ENCODE data around the gene NDUFAF3. TPM values are rescaled to one million over a fixed set of nuclear protein-coding genes. Genes with fewer than 3 reads are reported as not detected.
"Not testable (repeated sequence)": the region's sequence is repeated elsewhere in the genome, so short reads cannot be mapped to it uniquely, and the experiment has no call there.

Gene NDUFAF3
- total RNA-seq, 1 experiment from 2014 or later: 162 TPM

DNA sequence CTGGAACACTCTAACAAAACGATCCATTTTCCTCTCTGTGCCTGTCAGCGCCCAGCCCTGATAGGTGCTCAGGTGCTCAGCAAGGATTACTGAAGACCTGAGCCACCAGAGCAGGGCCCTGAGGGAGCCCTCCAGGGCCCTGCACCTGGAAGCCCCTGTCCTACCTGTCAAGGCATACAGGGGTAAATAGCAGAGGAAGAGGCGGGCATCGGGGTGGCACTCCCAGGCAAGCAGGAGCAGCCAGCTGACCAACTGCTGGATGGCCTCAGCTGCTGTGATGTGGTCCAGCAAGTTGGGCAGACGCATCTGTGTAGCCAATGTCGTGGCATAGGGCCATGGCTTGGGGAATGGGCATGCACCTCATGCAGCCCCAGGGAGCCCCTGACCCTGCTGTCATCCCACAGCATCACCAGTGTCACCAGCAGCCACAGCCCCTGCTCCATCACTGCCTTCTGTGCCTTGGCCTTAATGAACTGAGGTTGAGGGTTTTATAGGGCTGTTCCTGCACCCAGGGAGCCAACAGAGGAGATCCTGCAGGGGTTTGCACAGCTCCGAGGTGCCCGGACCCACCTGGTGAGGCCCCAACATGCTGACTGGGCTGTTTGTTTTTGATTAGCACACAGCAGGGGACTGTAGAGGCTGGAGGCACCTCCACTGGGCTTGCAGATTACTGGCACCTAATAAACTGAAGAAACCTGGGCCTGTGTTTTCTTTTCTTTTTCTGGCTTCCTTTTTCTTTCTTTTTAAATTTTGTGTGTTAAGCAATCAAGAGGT, 22.6 kb upstream of the NDUFAF3 start:
- no peak for DNase-seq (ENCODE audit: low read depth)

DNA sequence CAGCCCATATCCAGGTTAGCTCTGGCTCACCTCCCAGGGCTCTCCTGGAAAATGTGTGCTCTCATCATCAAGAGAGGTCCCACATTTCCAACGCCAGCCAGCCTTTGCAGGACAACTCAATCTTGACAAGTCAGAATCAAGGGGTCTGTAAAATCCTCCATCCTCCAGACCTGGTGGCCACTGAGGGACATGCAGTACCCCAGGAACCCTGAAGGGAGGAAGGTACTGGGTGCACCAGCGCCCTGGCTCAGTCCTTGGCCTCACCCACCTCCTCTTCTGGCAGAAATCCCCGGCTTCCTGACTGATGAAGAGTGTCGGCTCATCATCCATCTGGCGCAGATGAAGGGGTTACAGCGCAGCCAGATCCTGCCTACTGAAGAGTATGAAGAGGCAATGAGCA, 20.8 kb upstream of the NDUFAF3 start:
- no peak for DNase-seq (ENCODE audit: low read depth)

DNA sequence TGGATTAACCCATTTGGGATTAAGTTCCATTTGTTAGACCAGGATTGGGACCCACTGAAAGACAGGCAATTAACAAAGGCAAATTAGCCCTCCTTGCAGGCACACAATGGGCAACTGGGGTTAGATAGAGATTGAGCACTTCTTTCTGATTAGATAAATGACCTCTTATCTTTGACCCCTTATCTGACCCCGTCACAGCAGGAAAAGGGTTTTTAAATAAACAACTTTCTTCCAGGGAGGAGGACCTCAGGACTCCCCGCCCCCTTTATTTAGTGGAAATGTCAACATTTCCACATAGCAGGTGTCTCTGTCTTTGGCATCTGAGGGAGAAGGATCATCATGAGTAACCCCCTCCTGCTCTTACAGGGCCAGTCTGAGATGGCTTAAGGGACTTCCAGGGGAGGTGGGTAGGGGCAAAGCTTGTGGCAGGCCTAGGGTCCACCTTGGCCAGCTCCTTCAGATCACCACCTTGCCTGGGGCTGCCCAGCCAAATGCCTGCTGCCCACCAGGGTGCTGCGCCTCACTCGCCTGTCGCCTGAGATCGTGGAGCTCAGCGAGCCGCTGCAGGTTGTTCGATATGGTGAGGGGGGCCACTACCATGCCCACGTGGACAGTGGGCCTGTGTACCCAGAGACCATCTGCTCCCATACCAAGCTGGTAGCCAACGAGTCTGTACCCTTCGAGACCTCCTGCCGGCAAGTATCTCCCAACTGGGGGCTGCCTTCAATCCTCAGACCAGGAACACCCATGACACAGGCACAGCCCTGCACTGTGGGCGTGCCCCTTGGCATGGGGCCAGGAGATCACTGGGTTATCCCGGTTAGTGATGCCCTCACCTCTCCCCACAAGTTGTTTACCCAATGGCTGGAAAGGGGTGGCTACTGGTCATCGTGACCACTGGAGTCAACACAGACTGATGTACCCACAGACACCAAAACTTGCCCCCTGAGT, 17.3 kb upstream of the NDUFAF3 start:
- DNase-seq (ENCODE audit: low read depth): no peak

DNA sequence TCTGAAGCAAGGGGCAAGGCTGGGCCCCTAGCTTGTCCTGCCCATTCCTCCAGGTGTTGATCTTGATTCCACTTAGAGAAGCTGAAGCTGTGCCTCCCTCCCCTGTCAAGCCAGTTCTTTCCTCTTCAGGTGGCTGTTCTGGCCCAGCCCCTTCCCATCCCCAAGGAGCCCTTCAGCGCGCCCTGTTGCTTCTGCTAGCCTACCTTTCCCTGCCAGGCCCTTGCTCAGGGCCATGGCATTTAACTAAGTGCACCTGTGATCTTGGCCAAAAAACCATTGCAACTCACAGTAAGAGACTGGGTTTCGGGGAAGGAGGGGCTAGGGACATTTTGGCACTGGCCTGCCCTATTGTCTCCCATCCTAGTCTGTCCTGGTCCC, 16.6 kb upstream of the NDUFAF3 start:
- DNase-seq (ENCODE audit: low read depth): no peak

DNA sequence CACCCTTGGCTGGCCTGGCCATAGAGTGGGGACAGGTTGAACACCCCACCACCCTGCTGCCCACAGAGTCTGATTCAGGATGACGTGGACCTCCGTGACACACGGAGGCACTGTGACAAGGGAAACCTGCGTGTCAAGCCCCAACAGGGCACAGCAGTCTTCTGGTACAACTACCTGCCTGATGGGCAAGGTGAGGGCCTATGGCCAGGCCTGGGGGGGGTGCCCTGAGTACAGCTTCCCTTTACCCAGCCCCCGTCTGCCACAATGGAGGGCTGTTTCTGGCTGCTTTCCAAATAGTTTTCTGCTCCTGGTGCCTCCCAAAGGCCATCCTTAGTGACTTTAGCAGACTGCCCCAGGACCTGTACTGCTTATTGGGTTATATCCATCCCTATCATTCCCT, 15.9 kb upstream of the NDUFAF3 start:
- no peak for DNase-seq (ENCODE audit: low read depth)

DNA sequence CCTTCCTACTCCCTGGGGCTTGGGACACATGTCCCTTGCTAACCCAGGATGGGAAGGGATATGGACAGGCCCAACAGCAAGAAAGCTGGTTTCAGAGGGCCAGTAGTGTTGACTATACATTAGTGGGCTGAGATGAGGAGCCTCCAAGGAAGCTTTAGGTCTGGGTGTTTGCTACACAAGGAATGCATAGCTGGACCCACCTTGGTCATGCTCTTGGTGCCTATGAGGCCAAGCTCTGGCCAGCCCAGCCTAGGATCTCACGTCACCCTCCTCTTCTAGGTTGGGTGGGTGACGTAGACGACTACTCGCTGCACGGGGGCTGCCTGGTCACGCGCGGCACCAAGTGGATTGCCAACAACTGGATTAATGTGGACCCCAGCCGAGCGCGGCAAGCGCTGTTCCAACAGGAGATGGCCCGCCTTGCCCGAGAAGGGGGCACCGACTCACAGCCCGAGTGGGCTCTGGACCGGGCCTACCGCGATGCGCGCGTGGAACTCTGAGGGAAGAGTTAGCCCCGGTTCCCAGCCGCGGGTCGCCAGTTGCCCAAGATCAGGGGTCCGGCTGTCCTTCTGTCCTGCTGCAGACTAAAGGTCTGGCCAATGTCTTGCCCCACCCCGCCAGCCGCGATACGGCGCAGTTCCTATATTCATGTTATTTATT, 15.4 kb upstream of the NDUFAF3 start:
- no peak for DNase-seq (ENCODE audit: low read depth)

DNA sequence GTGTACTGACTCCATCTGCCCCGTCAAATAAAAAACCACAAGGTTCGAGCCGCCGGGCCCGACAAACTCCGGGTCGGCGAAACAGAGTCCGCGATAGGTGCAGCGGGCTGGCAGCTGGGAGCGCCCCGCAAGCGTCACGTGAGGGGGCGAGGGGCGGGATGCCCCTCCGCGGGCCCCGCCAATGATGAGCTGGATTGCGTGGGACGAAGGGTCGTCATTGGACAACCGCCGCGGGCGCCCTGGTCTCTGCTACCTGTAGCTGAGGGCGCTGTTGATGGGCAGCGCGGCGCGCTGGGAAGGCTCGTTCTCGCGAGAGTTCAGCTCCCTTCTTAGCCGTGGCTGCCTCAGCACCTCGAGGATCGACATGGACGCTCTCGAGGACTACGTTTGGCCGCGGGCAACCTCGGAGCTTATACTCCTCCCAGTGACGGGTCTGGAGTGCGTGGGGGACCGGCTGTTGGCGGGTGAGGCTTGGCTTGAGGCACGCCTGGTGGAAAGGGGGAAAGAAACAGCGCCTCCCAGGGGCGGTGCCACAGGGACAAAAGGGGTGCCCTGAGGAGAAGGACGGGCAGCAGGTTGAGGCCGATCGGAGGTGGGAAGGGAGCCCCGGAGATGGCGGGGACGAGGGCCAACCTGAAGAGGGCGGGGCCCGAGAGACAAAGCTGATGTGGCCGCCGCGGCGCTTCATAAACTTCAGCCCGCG, 14.7 kb upstream of the NDUFAF3 start, which contains the start of gene WDR6:
Gene WDR6, plus strand, starts transcription at position 324 of the 703 bp plus-strand sequence. Its CDS starts 41 bp downstream, at position 365.
- peak; percentile 96 for DNase-seq (ENCODE audit: low read depth)

DNA sequence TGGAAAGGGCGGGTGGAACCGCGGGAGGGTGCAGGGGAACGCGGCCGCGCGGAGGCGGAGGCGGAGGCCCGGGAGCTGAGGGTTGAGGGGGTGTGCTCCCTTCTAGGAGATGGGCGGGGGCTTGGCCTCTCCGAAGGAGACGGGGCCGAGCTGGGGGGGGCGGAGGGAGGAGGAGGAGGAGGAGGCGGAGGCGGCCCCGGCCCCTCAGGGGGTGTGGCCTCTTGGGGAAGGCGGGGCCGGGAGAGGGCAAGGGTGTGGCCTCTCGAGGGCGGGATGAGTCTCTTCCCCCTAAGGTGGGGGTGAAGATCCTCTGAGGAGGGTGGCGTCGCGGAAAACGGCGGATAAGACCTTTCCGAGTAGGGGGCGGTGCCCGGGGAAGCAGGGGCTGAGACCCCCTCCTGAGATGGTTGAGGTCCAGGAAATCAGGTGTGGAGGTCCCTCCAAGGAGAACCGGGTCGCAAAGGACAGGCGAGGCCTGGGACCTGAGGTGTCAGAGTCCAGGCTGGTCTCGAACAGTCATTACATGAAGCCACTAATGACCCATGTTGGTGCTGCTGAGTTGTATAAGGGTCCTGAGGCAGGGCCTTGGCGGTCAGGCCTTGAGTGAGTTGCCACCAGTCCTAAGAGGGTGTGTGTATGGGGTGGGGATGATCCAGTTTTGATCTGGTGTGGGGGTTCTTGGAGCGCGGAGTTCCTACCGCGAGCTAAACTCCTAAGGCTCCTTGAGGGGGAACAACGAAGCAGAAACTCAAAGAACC, 14.0 kb upstream of the NDUFAF3 start:
- peak; percentile 83 for DNase-seq (ENCODE audit: low read depth)

DNA sequence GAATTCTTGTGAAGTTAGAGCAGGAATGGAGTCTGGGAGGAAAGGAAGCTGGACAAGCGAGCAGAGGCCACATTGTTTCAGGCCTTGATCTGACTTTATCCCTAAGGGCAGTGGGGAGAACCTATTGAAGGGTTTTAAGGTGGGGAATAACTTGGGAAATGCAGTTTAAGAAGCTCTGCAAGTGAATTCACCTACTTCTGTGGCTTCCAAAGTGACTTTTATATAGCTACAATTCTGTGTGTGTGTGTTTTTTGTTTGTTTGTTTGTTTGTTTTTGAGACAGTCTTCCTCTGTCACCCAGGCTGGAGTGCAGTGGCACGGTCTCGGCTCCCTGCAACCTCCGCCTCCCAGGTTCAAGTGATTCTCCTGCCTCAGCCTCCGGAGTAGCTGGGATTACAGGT, 13.3 kb upstream of the NDUFAF3 start:
- not testable (repeated sequence) for DNase-seq (ENCODE audit: low read depth)

DNA sequence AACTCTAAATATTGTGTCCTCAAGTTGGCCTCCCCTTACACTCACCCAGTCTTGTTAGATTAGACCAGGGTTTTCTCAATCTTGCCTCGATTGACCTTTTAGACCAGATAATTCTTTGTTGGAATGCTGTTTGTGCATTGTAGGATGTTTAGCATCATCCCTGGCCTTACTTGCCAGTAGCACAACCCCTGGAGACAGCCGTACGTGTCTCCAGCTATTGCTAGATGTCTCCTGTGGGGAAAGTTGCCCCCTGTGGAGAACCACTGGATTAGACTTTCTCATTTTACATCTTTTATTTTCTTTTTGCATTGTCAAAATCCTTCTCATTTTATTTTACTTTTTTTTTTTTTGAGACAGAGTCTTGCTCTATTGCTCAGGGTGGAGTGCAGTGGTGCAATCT, 12.5 kb upstream of the NDUFAF3 start:
- DNase-seq (ENCODE audit: low read depth): no peak

DNA sequence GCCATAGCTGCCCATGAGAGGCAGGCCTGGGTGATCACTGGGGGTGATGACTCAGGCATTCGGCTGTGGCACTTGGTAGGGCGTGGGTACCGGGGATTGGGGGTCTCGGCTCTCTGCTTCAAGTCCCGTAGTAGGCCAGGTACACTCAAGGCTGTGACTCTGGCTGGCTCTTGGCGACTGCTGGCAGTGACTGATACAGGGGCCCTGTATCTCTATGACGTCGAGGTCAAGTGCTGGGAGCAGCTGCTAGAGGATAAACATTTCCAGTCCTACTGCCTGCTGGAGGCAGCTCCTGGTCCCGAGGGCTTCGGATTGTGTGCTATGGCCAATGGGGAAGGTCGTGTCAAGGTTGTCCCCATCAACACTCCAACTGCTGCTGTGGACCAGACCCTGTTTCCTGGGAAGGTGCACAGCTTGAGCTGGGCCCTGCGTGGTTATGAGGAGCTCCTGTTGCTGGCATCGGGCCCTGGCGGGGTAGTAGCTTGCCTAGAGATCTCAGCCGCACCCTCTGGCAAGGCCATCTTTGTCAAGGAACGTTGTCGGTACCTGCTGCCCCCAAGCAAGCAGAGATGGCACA, 9.4 kb upstream of the NDUFAF3 start:
- DNase-seq (ENCODE audit: low read depth): no peak

DNA sequence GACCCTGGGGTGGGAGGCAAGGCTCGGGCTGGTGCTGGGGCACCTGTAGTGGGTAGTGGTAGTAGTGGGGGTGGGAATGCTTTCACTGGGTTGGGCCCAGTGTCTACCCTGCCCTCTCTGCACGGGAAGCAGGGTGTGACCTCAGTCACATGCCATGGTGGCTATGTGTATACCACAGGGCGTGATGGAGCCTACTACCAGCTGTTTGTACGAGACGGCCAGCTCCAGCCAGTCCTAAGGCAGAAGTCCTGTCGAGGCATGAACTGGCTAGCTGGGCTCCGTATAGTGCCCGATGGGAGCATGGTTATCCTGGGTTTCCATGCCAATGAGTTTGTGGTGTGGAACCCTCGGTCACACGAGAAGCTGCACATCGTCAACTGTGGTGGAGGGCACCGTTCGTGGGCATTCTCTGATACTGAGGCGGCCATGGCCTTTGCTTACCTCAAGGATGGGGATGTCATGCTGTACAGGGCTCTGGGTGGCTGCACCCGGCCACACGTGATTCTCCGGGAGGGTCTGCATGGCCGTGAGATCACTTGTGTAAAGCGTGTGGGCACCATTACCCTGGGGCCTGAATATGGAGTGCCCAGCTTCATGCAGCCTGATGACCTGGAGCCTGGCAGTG, 8.7 kb upstream of the NDUFAF3 start:
- DNase-seq (ENCODE audit: low read depth): no peak

DNA sequence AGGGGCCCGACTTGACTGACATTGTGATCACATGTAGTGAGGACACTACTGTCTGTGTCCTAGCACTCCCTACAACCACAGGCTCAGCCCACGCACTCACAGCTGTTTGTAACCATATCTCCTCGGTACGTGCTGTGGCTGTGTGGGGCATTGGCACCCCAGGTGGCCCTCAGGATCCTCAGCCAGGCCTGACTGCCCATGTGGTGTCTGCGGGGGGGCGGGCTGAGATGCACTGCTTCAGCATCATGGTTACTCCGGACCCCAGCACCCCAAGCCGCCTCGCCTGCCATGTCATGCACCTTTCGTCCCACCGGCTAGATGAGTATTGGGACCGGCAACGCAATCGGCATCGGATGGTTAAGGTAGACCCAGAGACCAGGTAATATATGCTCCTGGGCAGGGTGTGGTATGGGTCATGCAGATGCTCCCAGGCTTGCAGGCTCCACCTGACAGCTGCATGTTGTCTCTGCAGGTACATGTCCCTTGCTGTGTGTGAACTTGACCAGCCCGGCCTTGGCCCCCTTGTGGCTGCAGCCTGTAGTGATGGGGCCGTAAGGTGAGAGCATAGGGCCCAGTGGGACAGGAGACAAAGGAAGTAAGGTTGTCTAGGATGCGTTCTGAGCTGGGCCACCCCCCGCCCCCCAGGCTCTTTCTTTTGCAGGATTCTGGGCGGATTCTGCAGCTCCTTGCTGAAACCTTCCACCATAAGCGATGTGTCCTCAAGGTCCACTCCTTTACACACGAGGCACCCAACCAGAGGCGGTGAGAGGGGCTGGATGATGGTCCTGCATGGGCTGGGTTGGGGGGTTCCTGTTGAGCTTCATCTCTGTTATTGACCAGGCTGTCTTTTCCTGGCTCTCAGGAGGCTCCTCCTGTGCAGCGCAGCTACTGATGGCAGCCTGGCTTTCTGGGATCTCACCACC, 7.9 kb upstream of the NDUFAF3 start:
- peak; percentile 50 for DNase-seq (ENCODE audit: low read depth)

DNA sequence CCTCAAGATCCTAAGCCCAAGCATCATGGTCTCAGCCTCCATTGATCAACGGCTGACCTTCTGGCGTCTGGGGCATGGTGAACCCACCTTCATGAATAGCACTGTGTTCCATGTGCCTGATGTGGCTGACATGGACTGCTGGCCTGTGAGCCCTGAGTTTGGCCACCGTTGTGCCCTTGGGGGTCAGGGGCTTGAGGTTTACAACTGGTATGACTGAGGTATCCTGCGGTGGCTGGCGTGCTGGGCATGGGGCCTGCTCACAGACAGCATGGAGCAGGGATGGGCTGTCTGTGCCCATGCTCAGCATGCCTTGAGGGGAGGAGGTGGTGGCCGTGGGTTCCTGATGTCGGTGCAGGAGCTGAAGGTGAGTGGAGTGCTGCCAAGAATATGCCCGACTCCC, 6.8 kb upstream of the NDUFAF3 start:
- DNase-seq (ENCODE audit: low read depth): no peak

DNA sequence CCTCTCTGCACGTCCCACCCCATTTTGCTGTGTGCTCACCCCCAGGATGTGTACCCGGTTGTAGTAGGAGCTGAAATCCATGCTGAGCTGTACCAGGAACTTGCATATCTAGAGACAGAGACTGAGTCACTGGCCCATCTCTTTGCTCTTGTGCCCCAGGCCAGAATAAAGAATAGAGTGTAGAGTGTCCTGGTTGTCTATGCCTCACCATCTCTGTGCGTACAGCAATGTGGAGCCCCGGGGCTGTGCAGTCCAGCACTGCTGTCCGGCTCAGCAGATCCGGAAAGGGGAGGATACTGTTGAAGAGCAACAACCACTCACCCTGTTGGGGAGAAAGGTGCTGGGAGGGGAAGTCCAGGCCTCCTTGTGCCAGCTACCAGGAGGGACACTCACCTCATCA, 6.2 kb upstream of the NDUFAF3 start:
- DNase-seq (ENCODE audit: low read depth): no peak

DNA sequence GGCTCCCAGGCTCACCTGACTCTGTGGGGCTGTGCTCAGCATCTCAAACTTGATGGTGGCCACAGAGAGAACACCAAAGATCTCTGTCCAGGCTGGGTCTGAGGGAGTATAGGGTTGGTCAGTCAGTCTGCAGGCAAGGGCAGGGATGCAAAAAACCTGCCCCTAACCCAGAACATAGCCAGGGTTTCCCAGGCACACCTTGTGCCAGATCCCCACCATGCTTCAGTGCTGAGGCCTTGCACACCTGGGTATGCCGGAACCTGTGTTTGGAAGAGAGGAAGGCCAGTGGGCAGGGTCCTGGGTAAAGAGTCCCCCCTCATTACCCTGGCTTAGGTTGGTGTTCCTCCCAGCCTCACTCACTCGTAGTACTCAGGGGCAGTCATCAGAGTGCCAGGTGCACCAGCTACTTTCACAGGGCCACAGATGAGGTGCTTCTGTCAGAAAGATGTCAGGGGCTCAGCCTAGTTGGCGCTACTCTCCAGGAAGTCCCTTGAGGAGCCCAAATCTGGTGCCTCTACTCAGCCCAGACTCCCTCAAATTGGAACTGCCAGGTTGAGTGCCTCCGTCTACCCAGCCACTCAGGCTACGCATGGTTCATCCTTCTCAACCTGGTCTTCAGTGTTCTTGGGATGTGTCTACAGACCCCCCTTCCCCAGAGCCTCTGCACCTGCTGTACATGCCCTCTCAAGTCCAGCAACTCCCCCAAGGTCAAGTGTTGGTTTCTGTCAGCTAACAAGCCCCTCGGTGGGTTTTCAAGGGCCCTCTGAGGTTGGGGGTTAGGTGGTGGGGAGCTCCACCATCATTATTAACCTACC, 5.3 kb upstream of the NDUFAF3 start:
- no peak for DNase-seq (ENCODE audit: low read depth)

DNA sequence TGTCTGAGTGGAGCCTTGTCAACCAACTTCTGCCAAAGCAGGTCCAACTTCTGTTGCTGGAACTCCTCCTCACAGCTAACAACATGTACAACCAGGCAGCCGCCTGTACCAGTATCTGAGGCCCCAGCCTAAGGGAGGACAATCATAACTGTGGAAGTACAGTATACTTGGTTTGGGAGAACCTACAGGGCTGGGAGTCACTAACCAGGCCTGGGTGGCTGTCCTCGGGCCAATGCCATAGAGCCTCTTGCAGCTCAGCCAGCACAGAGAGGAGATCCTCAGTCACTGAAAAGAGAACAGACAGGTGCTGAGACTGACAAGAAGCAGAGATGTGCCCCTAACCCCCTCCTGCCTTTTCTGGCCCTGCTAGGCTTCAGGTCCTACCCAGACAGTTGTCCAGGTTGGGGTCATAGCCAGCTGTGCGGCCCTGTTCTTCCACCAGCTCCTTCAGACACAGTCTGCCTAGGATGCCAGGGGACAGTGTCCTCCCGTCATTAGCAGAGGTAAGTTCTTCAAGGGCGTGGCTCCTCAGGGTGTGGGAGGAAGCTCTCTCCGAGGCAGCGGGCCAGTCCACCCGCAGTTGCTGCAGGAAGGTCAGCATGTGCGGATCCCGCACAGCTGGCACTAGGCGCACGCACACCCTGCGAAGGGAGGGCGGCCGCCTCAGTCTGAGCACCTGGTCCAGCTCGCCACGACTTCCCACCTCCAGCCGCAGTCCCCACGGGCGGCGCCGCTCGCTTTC, 4.5 kb upstream of the NDUFAF3 start:
- DNase-seq (ENCODE audit: low read depth): no peak

Measured in LHCN-M2 (cell line).